Endothelial cell (in vitro differentiated cells): Measurements from ENCODE around the gene PARP14. TPM values are rescaled to one million over a fixed set of nuclear protein-coding genes. Genes with fewer than 3 reads are reported as not detected.
"Not testable (repeated sequence)": the region's sequence is repeated elsewhere in the genome, so short reads cannot be mapped to it uniquely, and the experiment has no call there.

ENCODE experiments used
- DNase-seq: peaks from one replicate; pipeline ENCODE4 v3.0.0; 2021; ENCODE audit warnings: low spot score
- H3K27ac Mint-ChIP-seq: one replicate; pipeline ENCODE4 v1.8.0; 2021; ENCODE audit warnings: mixed read lengths, inconsistent platforms; ENCODE audit not compliant: unreplicated experiment
- H3K27me3 Mint-ChIP-seq: one replicate; pipeline ENCODE4 v1.8.0; 2021; ENCODE audit warnings: mild to moderate bottlenecking, moderate library complexity, mixed read lengths, inconsistent platforms; ENCODE audit not compliant: unreplicated experiment
- H3K36me3 Mint-ChIP-seq: one replicate; pipeline ENCODE4 v1.8.0; 2021; ENCODE audit warnings: mild to moderate bottlenecking, low read depth, mixed read lengths, inconsistent platforms; ENCODE audit not compliant: unreplicated experiment
- H3K4me1 Mint-ChIP-seq: one replicate; pipeline ENCODE4 v1.8.0; 2021; ENCODE audit warnings: mild to moderate bottlenecking, mixed read lengths, inconsistent platforms; ENCODE audit not compliant: unreplicated experiment
- H3K4me3 Mint-ChIP-seq: one replicate; pipeline ENCODE4 v1.8.0; 2021; ENCODE audit warnings: mild to moderate bottlenecking, mixed read lengths, inconsistent platforms; ENCODE audit not compliant: unreplicated experiment
- H3K9me3 Mint-ChIP-seq: one replicate; pipeline ENCODE4 v1.8.0; 2021; ENCODE audit warnings: mixed read lengths, inconsistent platforms; ENCODE audit not compliant: unreplicated experiment
- total RNA-seq: library from RNA; stranded (reverse); fragmentation: NEBNext Ultra II Directional; extraction: Animal tissue kit (Norgen Biotek cat#: 25700); gene quantifications from one replicate; pipeline ENCODE4 v1.2.1, GENCODE V29; 2021; ENCODE audit not compliant: unreplicated experiment
- TF ChIP-seq, protein P1 (sequence below): fragments of 200-600 bp; sonication (generic); IDR thresholded peaks from one replicate; pipeline ENCODE4 v1.5.0; 2021; ENCODE audit warnings: antibody characterized with exemption; ENCODE audit not compliant: unreplicated experiment

The PARP14 gene
- total RNA-seq, 1 donor from 2014 or later = 41.9 TPM

DNA sequence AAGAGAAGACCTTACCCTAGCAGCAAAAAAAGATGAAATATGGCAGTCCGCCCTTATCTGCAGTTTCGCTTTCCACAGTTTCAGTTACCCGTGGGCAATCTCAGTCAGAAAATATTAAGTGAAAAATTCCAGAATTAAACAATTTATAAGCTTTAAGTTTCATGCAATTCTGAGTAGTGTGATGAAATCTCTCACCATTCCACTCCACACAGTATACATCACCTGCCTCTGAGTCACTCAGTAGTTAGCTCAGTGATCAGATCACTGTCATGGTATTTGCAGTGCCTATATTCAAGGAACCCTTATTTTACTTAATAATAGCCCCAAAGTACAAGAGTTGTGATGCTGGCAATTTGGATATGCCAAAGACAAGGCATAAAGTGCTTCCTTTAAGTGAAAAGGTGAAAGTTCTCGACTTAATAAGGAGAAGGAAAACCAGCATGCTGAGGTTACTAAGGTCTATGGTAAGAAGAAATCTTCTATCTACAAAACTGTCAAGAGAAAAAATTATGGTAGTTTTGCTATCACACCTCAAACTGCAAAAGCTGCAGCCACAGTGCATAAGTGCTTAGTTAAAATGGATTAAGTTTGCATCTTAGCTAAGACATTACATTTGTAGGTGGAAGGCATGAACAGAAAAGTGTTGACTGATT lies 64.9 kb downstream of the PARP14 start:
- no peak for DNase-seq
- H3K36me3 Mint-ChIP-seq = peaks cover 36% of the 10 kb centered on the region
- H3K27me3 Mint-ChIP-seq = peaks cover 3% of the 10 kb centered on the region
- H3K27ac Mint-ChIP-seq = no peak overlapping the region
- TF ChIP-seq, protein P1, sequence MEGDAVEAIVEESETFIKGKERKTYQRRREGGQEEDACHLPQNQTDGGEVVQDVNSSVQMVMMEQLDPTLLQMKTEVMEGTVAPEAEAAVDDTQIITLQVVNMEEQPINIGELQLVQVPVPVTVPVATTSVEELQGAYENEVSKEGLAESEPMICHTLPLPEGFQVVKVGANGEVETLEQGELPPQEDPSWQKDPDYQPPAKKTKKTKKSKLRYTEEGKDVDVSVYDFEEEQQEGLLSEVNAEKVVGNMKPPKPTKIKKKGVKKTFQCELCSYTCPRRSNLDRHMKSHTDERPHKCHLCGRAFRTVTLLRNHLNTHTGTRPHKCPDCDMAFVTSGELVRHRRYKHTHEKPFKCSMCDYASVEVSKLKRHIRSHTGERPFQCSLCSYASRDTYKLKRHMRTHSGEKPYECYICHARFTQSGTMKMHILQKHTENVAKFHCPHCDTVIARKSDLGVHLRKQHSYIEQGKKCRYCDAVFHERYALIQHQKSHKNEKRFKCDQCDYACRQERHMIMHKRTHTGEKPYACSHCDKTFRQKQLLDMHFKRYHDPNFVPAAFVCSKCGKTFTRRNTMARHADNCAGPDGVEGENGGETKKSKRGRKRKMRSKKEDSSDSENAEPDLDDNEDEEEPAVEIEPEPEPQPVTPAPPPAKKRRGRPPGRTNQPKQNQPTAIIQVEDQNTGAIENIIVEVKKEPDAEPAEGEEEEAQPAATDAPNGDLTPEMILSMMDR = no peak
- no peak overlapping the region for H3K4me3 Mint-ChIP-seq
- H3K4me1 Mint-ChIP-seq = no peaks in the 10 kb centered on the region
- no peaks in the 10 kb centered on the region for H3K9me3 Mint-ChIP-seq

GRCh38 chr3:122747295-122747694 lies 66.7 kb downstream of the PARP14 start:
- H3K27ac Mint-ChIP-seq, H3K4me1 Mint-ChIP-seq: not testable (repeated sequence)

DNA sequence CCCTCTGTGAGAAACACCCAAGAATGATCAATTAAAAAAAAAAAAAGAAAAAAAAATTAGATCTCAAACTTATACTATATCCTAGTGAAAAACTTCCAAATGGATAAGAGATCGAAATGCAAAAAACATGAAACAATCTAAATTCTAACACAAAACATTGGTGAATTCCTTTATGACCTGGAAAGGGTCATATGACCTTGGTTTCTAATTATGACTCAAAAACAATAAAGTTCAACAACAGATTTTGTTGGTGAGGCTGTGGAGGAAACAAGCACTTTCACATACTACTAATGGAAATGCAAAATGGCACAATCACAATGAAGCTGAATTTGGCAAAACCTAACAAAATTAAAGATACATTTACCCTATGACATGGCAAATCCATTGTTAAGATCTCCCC lies 67.7 kb downstream of the PARP14 start:
- H3K4me3 Mint-ChIP-seq = no peak overlapping the region
- H3K9me3 Mint-ChIP-seq = no peaks in the 10 kb centered on the region
- no peak for DNase-seq
- H3K4me1 Mint-ChIP-seq = no peaks in the 10 kb centered on the region
- H3K27ac Mint-ChIP-seq = no peak overlapping the region
- TF ChIP-seq, protein P1 = no peak
- peaks cover 5% of the 10 kb centered on the region for H3K27me3 Mint-ChIP-seq
- H3K36me3 Mint-ChIP-seq = peaks cover 26% of the 10 kb centered on the region

More at GRCh38 chr3:122747295-122747694, 66.7 kb downstream of the PARP14 start:
- H3K4me3 Mint-ChIP-seq, H3K9me3 Mint-ChIP-seq, H3K27me3 Mint-ChIP-seq, DNase-seq: not testable (repeated sequence)
- H3K36me3 Mint-ChIP-seq = peaks cover 32% of the 10 kb centered on the region

DNA sequence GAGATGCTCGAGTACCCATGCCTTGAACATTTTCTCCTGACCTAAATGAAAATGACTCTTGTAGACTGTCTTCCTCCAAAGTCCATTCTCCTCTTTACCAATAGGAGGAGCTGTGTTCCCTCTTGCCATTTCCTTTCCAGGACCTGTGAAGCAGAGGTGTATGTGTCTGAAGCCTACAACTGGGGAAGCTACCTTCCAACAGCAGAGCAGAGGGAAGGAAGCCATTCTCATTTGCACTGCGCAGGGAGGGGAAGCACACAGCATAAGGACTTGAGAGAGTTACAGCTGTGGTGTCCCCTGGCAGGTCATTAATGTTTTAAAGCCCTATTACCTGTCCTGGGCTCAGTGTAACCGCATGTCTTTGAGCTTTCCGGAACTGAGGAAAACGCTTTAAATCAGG lies 74.3 kb downstream of the PARP14 start:
- peaks cover 10% of the 10 kb centered on the region for H3K36me3 Mint-ChIP-seq

GRCh38 chr3:122755491-122755890 lies 74.9 kb downstream of the PARP14 start:
- Mint-ChIP-seq H3K27ac (no peak overlapping the region), H3K4me3 (no peak overlapping the region), H3K4me1 (peaks cover 8% of the 10 kb centered on the region), H3K27me3 (peaks cover 2% of the 10 kb centered on the region), H3K36me3 (peaks cover 10% of the 10 kb centered on the region), H3K9me3 (no peaks in the 10 kb centered on the region)
- DNase-seq = no peak
- TF ChIP-seq, protein P1 = no peak

More for the DNA sequence above, 74.3 kb downstream of the PARP14 start:
- TF ChIP-seq, protein P1 = peak; percentile 66
- H3K9me3 Mint-ChIP-seq = no peaks in the 10 kb centered on the region
- DNase-seq = peak; percentile 7
- H3K4me3 Mint-ChIP-seq = no peak overlapping the region
- H3K4me1 Mint-ChIP-seq = peaks cover 8% of the 10 kb centered on the region
- no peak overlapping the region for H3K27ac Mint-ChIP-seq
- peaks cover 2% of the 10 kb centered on the region for H3K27me3 Mint-ChIP-seq
